MM.1S (cell line): Measurements from ENCODE around the gene POMGNT2.

ENCODE experiments used
- EZH2 ChIP-seq: fragments of 300-600 bp; sonication (generic); optimal IDR thresholded peaks from 2 replicates; pipeline ENCODE3; 2017; ENCODE audit warnings: low read depth, mild to moderate bottlenecking, antibody characterized with exemption, low read length, mixed read lengths
- TF ChIP-seq, protein P1 (sequence below): fragments of 300-600 bp; sonication (generic); IDR thresholded peaks from 2 replicates; pipeline ENCODE4 v1.5.1; 2016; ENCODE audit warnings: antibody characterized with exemption, low read length, mixed read lengths

DNA sequence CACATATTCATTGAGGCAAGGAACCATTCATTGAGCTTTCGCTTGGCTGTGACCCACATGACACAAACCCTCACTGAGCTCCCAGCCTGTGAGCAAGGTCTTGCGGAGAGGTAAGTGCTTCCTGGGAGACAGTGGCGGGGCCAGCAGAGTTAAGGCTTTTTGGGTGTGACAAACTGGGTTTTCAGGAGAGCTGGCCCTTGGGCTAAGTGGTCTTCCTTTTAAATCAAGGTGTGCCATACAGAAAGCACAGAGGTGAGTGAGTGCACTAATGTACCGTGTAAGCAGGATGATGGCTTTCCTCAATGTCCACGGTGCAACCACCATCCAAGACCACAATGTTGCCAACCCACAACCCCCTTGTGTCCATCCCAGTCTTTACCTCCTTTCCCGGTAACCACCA, 28.6 kb downstream of the POMGNT2 start:
- TF ChIP-seq, protein P1, sequence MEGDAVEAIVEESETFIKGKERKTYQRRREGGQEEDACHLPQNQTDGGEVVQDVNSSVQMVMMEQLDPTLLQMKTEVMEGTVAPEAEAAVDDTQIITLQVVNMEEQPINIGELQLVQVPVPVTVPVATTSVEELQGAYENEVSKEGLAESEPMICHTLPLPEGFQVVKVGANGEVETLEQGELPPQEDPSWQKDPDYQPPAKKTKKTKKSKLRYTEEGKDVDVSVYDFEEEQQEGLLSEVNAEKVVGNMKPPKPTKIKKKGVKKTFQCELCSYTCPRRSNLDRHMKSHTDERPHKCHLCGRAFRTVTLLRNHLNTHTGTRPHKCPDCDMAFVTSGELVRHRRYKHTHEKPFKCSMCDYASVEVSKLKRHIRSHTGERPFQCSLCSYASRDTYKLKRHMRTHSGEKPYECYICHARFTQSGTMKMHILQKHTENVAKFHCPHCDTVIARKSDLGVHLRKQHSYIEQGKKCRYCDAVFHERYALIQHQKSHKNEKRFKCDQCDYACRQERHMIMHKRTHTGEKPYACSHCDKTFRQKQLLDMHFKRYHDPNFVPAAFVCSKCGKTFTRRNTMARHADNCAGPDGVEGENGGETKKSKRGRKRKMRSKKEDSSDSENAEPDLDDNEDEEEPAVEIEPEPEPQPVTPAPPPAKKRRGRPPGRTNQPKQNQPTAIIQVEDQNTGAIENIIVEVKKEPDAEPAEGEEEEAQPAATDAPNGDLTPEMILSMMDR: no peak
- TF ChIP-seq EZH2: no peak
